Hepatocyte (in vitro differentiated cells): Measurements from ENCODE around the gene WFDC10B. TPM values are rescaled to one million over a fixed set of nuclear protein-coding genes. Genes with fewer than 3 reads are reported as not detected.
"Not testable (repeated sequence)": the region's sequence is repeated elsewhere in the genome, so short reads cannot be mapped to it uniquely, and the experiment has no call there.

Experiments
- DNase-seq: peaks from one replicate; pipeline ENCODE4 v3.0.0-alpha.2; 2016; ENCODE audit warnings: low spot score
- H2AFZ ChIP-seq: fragments of 200-600 bp; sonication (generic); 2 replicates; pipeline ENCODE4 v1.6.0; 2016; ENCODE audit warnings: antibody characterized with exemption, mild to moderate bottlenecking
- H3K27ac ChIP-seq: fragments of 200-600 bp; sonication (generic); 2 replicates; pipeline ENCODE4 v1.5.1; 2016; ENCODE audit warnings: mild to moderate bottlenecking
- H3K27me3 ChIP-seq: fragments of 200-600 bp; sonication (generic); 2 replicates; pipeline ENCODE4 v1.6.1; 2016
- H3K36me3 ChIP-seq: fragments of 200-600 bp; sonication (generic); replicated peaks from 2 replicates; pipeline ENCODE4 v1.5.1; 2016; ENCODE audit warnings: low read depth; ENCODE audit not compliant: insufficient read depth
- H3K4me1 ChIP-seq: fragments of 200-600 bp; sonication (generic); 2 replicates; pipeline ENCODE4 v1.5.1; 2016; ENCODE audit warnings: mild to moderate bottlenecking, moderate library complexity; ENCODE audit not compliant: insufficient read depth
- H3K4me2 ChIP-seq: fragments of 200-600 bp; sonication (generic); 2 replicates; pipeline ENCODE4 v1.6.0; 2016
- H3K4me3 ChIP-seq: fragments of 200-600 bp; sonication (generic); 2 replicates; pipeline ENCODE4 v1.5.1; 2016; ENCODE audit warnings: mild to moderate bottlenecking
- H3K79me2 ChIP-seq: fragments of 200-600 bp; sonication (generic); 2 replicates; pipeline ENCODE4 v1.6.0; 2017; ENCODE audit warnings: mild to moderate bottlenecking
- H3K9me2 ChIP-seq: fragments of 200-600 bp; sonication (generic); replicated peaks from 2 replicates; pipeline ENCODE4 v1.6.0; 2017; ENCODE audit warnings: mild to moderate bottlenecking; ENCODE audit not compliant: insufficient read depth
- H3K9me3 ChIP-seq: fragments of 200-600 bp; sonication (generic); 2 replicates; pipeline ENCODE4 v1.5.1; 2016; ENCODE audit warnings: low read depth, mild to moderate bottlenecking
- H4K20me1 ChIP-seq: fragments of 200-600 bp; sonication (generic); 2 replicates; pipeline ENCODE4 v1.6.0; 2016; ENCODE audit warnings: mild to moderate bottlenecking; ENCODE audit not compliant: insufficient read depth, poor library complexity, severe bottlenecking
- CTCF ChIP-seq: fragments of 200-600 bp; sonication (generic); IDR thresholded peaks from 2 replicates; pipeline ENCODE4 v1.5.1; 2016; ENCODE audit warnings: antibody characterized with exemption, mild to moderate bottlenecking; ENCODE audit not compliant: poor library complexity
- EZH2 ChIP-seq: fragments of 200-600 bp; sonication (generic); IDR thresholded peaks from 2 replicates; pipeline ENCODE4 v1.6.1; 2016; ENCODE audit warnings: antibody characterized with exemption, mild to moderate bottlenecking, borderline replicate concordance
- EZH2phosphoT487 ChIP-seq: fragments of 200-600 bp; sonication (generic); IDR thresholded peaks from one replicate; pipeline ENCODE4 v1.6.1; 2018; ENCODE audit warnings: antibody characterized with exemption, mild to moderate bottlenecking, low read depth, moderate library complexity; ENCODE audit not compliant: unreplicated experiment, severe bottlenecking
- WGBS: methylation state at CpG from one replicate; pipeline ENCODE4 v1.1.6; 2016; ENCODE audit warnings: low lambda C conversion rate; ENCODE audit errors: missing lambda C conversion rate; 5-methylcytosine and 5-hydroxymethylcytosine counted together
- polyA plus RNA-seq: library from polyadenylated mRNA; unstranded; fragments of >200 nt; fragmentation: Nextera tagmentation; extraction: Ambion mirVana; gene quantifications from 2 replicates; pipeline ENCODE4 v1.2.1, GENCODE V29; 2016
- total RNA-seq: library from RNA; depleted of rRNA; stranded (reverse); fragments of >200 nt; gene quantifications from 2 replicates; pipeline ENCODE4 v1.2.3, GENCODE V29; 2014

Gene WFDC10B
- total and polyA plus RNA-seq, 2 experiments from 2014 or later, result 1.9 to 2.6 TPM

DNA sequence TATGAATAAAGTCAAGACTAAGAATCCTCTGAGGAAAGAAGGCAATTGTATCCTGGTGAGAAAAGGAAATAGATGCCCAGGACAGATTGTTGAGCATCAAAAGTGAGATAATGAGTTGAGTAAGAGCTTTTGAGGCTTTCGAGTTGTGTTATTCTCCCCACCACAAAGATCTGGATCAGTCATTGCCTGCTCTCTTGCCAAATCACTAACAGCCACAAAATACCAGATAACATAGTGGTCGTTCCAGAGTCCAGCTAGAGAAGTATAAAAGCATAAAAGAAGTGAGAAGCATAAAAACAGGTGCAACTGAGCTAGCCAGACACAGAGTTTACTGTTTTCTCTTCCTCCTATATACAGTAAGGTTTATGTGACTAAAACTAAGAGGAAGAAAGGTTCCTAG lies 22.2 kb upstream of the WFDC10B start:
- DNase-seq, result no peak
- Histone ChIP-seq H3K9me2 (no peaks in the 10 kb centered on the region), H3K4me1 (no peaks in the 10 kb centered on the region), H3K4me3 (no peak overlapping the region), H3K9me3 (no peaks in the 10 kb centered on the region), H3K27ac (no peak overlapping the region), H3K36me3 (no peaks in the 10 kb centered on the region), H3K27me3 (no peaks in the 10 kb centered on the region), H2AFZ (no peak overlapping the region), H3K79me2 (no peaks in the 10 kb centered on the region), H3K4me2 (no peak overlapping the region), H4K20me1 (no peaks in the 10 kb centered on the region)
- TF ChIP-seq CTCF (no peak), EZH2 (no peak), EZH2phosphoT487 (no peak)
- 59% methylated on average over 2 of the region's 2 CpGs for WGBS

DNA sequence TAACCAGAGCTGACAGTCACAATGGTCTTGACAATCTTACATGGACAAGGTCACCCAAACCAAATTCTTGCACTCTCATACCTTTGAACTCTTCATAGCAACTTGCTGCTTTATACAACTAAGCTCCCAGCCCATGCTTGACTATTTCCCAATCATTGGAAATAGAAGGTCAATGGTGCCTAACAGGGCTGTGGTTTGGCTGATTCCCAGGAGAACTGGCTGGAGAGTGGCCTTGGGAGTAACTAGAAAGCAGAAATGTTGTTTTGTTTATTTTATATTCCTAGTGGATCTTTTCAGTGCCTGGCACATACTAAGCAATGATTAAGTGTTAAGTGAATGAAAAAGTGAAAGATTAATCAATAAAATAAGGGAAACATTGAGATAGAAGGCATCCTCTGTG lies 20.3 kb upstream of the WFDC10B start:
- H3K4me3 ChIP-seq, result no peak overlapping the region
- no peak overlapping the region for H3K4me2 ChIP-seq
- TF ChIP-seq CTCF (no peak), EZH2 (no peak), EZH2phosphoT487 (no peak)
- no peaks in the 10 kb centered on the region for H3K4me1 ChIP-seq
- no peaks in the 10 kb centered on the region for H3K9me2 ChIP-seq
- no peak overlapping the region for H3K27ac ChIP-seq
- H2AFZ ChIP-seq, result no peak overlapping the region
- H3K27me3 ChIP-seq, result no peaks in the 10 kb centered on the region
- H4K20me1 ChIP-seq, result no peaks in the 10 kb centered on the region
- H3K79me2 ChIP-seq, result no peaks in the 10 kb centered on the region
- no peak for DNase-seq
- H3K36me3 ChIP-seq, result no peaks in the 10 kb centered on the region
- no peaks in the 10 kb centered on the region for H3K9me3 ChIP-seq

- no peaks in the 10 kb centered on the region for H3K79me2 ChIP-seq
- no peaks in the 10 kb centered on the region for H3K4me1 ChIP-seq
- TF ChIP-seq EZH2 (no peak), EZH2phosphoT487 (no peak), CTCF (no peak)
- no peaks in the 10 kb centered on the region for H3K9me2 ChIP-seq
- H2AFZ ChIP-seq, result no peak within 1 kb of the TSS
- no peak within 1 kb of the TSS for H3K27ac ChIP-seq
- H3K4me2 ChIP-seq, result no peak within 1 kb of the TSS
- no peaks in the 10 kb centered on the region for H3K36me3 ChIP-seq
- no peak for DNase-seq
- WGBS, result 86% methylated on average over 1 of the region's 1 CpG
- no peaks in the 10 kb centered on the region for H3K9me3 ChIP-seq
- no peak within 1 kb of the TSS for H3K4me3 ChIP-seq
- no peaks in the 10 kb centered on the region for H3K27me3 ChIP-seq
- no peaks in the 10 kb centered on the region for H4K20me1 ChIP-seq
Measured at GRCh38 chr20:45722047-45722446, 17.2 kb upstream of the WFDC10B start, which contains the start of gene SPINT4. SPINT4 (plus strand) TSS chr20:45722347; CDS start chr20:45722368, 21 bp downstream.

DNA sequence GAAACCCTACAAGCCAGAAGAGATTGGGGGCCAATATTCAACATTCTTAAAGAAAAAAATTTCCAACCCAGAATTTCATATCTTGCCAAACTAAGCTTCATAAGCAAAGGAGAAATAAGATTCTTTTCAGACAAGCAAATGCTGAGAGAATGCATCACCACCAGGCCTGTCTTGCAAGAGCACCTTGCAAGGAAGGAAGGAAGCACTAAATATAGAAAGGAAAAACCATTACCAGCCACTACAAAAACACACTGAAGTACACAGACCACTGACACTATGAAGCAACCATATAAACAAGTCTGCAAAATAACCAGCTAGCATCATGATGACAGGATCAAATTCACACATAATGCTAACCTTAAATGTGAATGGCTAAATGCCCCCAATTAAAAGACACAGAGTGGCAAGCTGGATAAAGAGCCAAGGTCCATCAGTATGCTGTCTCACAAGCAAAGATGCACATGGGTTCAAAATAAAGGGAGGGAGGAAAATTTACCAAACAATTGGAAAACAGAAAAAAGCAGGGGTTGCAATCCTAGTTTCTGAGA lies 11.4 kb upstream of the WFDC10B start:
- not testable (repeated sequence) for H2AFZ ChIP-seq, H3K4me1 ChIP-seq, H3K4me3 ChIP-seq, H3K9me3 ChIP-seq, H3K36me3 ChIP-seq, H3K27me3 ChIP-seq, H3K4me2 ChIP-seq, H4K20me1 ChIP-seq, H3K79me2 ChIP-seq, H3K9me2 ChIP-seq, H3K27ac ChIP-seq, DNase-seq
